DMS 273 treated with DMSO at 0.1 percent for 48 hours (cell line): ENCODE results near the gene UNC5CL.

ENCODE experiments used
- DNase-seq: peaks from one replicate; lab custom pipeline; 2025; lab: John Stamatoyannopoulos, UW

The UNC5CL gene

DNA sequence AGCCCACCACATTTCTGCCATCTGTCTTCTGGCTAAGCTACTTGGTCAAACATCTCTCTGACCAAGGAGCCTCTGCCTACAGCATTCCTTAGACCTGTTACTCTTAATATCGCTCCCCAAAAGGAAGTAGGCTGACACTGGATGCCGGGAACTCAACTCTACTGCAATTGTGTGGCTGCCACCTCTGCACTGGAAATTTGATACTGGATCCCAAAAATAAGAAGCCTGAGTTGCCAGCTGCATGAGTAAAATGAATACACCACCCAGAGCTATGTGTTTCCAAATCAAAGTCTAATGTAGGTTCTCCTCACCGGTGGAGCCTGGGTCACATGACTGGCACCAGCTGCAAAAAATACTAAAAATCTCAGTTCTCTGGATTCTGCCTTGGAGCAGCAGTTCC is 36.9 kb downstream of the UNC5CL start:
- no peak for DNase-seq

DNA sequence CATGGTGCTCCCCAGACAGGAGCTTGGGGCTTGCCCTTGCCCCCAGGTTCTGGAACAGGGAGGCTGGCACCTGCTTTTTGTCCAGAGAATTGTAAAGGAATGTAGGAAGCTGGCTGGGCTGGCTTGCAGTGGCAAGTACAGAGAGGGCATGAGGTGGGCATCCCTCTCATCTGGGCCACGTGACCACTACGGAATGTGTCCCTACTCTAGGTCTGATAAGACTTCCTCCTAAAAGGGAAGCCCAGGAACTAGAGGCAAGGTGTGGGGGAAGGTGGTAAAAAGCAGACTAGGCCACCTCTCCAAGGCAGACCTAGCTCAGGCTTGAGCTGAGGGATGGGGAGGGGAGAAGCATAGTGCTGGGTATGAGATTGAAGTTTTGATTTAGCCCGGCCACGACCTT is 38.8 kb downstream of the UNC5CL start:
- DNase-seq: no peak

GRCh38 chr6:40999569-40999968 is 39.5 kb downstream of the UNC5CL start:
- no peak for DNase-seq

- DNase-seq: no peak
Observed at GRCh38 chr6:40998661-40999060, 40.4 kb downstream of the UNC5CL start.

- peak; percentile 55 for DNase-seq
Observed at GRCh38 chr6:40997234-40997957, 41.6 kb downstream of the UNC5CL start.

GRCh38 chr6:40996591-40997233 is 42.3 kb downstream of the UNC5CL start:
- no peak for DNase-seq

GRCh38 chr6:40992746-40993145 is 46.3 kb downstream of the UNC5CL start:
- no peak for DNase-seq

DNA sequence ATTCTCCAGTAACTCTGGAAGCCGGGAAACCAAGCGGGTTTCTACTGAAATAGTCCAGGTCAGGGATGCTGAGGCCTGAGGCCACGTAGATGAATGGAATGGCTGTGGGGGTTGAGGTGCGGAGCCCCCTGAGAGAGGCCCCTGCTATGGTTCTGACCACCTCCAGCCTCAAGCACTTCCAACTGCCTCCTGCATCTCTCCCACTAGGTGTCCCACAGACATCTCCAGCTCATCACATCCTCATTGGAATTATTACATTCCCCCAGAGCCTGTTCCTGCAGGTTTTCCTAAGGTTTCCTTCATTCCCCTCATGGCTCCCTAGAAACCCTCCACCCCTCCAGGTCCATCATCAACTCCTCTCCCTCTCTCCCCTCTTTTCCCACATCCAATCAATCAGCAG is 48.7 kb downstream of the UNC5CL start:
- DNase-seq: no peak

- DNase-seq: no peak
Observed at GRCh38 chr6:40989204-40990169, 49.5 kb downstream of the UNC5CL start.

DNA sequence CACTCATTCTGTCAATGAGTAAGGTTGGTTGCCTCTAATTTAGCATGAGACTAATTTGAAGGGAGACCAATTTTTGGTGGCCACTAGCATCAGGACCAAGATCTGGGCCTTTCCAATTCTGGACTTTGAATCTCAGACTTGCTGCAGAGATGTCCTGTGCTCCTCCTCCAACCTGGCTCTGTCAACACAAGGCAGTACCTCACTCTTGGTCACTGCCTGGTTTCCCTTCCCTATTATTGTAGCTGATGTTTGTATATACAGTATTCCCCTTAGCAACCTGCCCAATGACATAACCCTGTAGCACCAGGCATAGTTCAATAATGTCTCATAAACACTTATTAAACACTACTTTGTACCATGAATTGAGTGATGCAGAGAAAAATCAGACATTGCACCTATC is 50.4 kb downstream of the UNC5CL start:
- DNase-seq: no peak

DNA sequence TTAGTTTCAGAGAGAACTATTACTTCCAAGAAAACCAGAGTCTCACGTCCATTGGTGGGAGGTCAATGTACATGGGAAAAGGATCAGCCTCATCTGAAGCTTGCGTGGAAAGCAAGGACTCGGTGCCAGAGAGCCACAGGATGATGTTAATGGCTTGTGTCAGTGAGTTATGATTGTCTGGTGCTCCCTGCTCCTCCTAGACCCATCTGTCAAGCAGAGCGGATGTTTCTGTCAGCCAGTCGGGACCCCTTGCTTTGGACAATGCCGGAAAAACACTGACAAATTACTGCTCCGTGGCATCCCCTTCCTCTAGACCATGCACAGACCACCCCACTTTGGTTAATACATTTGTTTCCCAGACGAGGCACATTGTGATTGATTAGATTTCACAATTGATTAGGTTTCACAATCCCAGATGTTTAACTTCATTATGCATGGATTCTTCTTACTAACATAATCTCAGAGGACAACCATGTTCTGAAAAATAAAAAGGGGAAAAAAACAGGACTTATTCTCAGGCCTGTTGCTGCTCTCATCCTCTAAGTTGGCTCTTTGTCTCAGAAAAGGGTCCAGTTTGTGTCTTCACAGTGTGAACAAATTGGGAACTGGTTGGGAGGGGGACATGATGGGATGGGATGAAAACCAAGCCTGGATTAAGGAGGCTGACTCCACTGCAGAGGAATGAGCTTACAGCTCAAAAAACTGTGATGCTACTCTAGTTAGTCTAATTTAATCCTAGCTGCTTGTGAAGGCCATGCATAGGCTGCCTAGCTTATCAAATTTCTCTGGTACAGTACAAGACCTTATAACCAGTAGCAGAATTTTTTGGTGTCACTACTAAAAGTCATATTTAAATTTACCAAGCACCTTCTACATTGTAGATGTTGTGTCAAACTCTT is 51.9 kb downstream of the UNC5CL start:
- no peak for DNase-seq

DNA sequence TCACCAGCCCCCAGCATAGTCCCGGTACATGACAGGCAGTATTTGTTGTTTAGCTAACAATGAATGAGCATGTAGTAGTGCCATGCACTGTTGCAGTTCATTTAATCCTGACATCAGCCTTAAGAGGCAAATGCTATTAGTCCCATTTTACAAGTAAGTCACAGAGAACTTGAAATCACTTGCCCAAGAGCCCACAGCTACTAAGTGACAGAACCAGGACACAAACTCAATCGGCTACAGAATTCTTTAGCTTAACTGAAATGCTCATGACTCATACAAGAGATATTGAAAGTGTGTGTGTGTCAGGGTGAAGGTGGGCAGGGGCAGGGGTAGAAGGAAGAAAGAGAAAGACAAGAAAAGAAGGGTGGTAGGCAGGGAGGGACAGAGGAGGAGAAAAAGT is 52.7 kb downstream of the UNC5CL start:
- no peak for DNase-seq

- DNase-seq: no peak
Observed at GRCh38 chr6:40983752-40984151, 55.3 kb downstream of the UNC5CL start.

DNA sequence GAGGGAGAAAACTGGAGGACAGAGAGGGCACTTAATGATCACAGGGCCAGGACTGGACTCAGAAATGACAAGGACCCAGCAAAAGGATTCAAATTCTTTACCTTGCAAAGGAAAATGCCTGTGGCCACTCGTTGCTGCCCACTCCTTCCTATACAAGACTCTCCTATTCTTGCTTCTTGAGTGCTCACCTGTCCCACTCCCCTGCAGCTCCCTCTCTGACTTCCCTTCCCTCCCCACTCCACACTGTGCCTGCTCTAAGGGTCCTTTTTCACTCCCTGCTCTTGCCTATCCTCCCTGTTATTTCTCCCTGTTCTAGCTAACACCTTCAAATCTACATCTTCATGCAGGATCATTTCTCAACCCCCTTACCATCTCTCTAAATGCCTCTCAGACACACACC is 56.1 kb downstream of the UNC5CL start:
- no peak for DNase-seq

DNA sequence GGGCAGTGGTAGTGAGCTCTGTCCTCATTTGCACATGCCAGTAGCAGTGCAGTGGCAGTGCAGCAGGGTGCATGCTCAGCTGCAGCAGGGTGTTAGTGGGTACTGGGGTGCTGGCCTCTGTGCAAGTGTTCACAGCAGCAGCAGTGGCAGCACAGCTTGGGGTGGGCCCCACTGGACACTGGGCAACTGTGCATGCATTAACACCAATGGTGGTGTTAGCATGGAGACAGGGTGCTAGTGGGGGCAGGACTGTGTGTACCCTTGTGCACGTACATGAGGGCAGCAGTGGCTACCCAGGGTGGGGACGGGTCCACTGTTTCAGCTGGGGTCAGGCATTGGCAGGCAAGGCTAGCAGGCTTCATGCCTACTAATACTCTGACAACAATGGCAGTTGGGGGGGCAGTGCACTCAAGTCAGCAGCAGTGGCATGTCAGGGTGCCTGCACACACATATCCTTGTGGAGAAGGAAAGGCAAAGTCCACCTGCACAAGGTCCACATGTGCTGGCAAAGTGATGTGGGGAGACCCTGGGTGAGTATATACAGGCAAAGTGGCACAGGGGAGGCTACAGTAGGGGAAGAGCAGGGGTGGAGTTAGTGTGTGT is 60.2 kb downstream of the UNC5CL start:
- DNase-seq: no peak

- DNase-seq: no peak
Observed at GRCh38 chr6:40977695-40978094, 61.3 kb downstream of the UNC5CL start.

- no peak for DNase-seq
Observed at GRCh38 chr6:40977085-40977484, 61.9 kb downstream of the UNC5CL start.
